H1 (cell line): ENCODE data around the gene PMEPA1. TPM values are rescaled to one million over a fixed set of nuclear protein-coding genes. Genes with fewer than 3 reads are reported as not detected.

Experiments used
- BCL11A ChIP-seq, 2 experiments: IDR thresholded peaks; one replicate each; pipeline ENCODE4 v1.6.1; 2011; ENCODE audit warnings: low read depth in 2 of 2, low read length in 2 of 2, mild to moderate bottlenecking in 2 of 2
- CHD1 ChIP-seq: IDR thresholded peaks from 2 replicates; pipeline ENCODE4 v1.6.1; 2012; ENCODE audit warnings: low read depth, low read length, improper control_type of control experiment
- CHD2 ChIP-seq: IDR thresholded peaks from 2 replicates; pipeline ENCODE4 v1.6.1; 2012; ENCODE audit warnings: low read length, improper control_type of control experiment
- GTF2F1 ChIP-seq: IDR thresholded peaks from 2 replicates; pipeline ENCODE4 v1.6.1; 2012; ENCODE audit warnings: low read depth, low read length, improper control_type of control experiment, borderline replicate concordance
- HDAC6 ChIP-seq: IDR thresholded peaks from one replicate; pipeline ENCODE4 v1.7.1; 2012; ENCODE audit warnings: low read depth, mild to moderate bottlenecking, inconsistent platforms, low read length, moderate library complexity
- MAX ChIP-seq: IDR thresholded peaks from 2 replicates; pipeline ENCODE4 v1.6.1; 2012; ENCODE audit warnings: inconsistent platforms
- SAP30 ChIP-seq: fragments of 300-600 bp; sonication (generic); IDR thresholded peaks from 2 replicates; pipeline ENCODE4 v1.7.1; 2012; ENCODE audit warnings: low read length, moderate library complexity, mild to moderate bottlenecking, inconsistent platforms; ENCODE audit not compliant: insufficient read depth, insufficient replicate concordance
- TEAD4 ChIP-seq: IDR thresholded peaks from 2 replicates; pipeline ENCODE4 v1.6.1; 2012; ENCODE audit warnings: low read depth, low read length, inconsistent platforms, mixed read lengths
- polyA plus RNA-seq, 7 experiments: library from polyadenylated mRNA; depleted of rRNA in 3 of 7; stranded (reverse) in 5 of 7; unstranded in 2 of 7; fragments of >200 nt in 5 of 7; fragments of 200-250 nt in 2 of 7; gene quantifications; 1 replicate in 5 of 7; 2 replicates in 1 of 7; 4 replicates in 1 of 7; pipeline versions ENCODE4 v1.2.1 to v1.2.3, GENCODE V29; 2011 to 2013; ENCODE audit warnings: missing spikeins in 2 of 7, mixed read lengths in 2 of 7
- total RNA-seq: library from RNA; stranded (reverse); fragmentation: NEBNext Ultra II Directional; extraction: Animal tissue kit (Norgen Biotek cat#: 25700); gene quantifications from 2 replicates; pipeline ENCODE4 v1.2.1, GENCODE V29; 2021

PMEPA1 gene
- total and polyA plus RNA-seq, 2 of the 8 experiments (the other 6 are each of a cell fraction or from before 2014, with no cell fraction given), result 12.7 to 20.5 TPM

GRCh38 chr20:57657535-57658446 lies 52.0 kb downstream of the PMEPA1 start (continued):
- TF ChIP-seq CHD1 (no peak), MAX (no peak), HDAC6 (no peak), GTF2F1 (no peak), CHD2 (no peak), TEAD4 (no peak), SAP30 (no peak), BCL11A (IDR thresholded peaks at IDR 0.05; ENCODE audit: low read depth in 2 of 2, low read length in 2 of 2) (no peak)
